Endothelial cell of umbilical vein (primary cell): ENCODE measurements around the gene OGFRL1. TPM values are rescaled to one million over a fixed set of nuclear protein-coding genes. Genes with fewer than 3 reads are reported as not detected.

Experiments used
- BruUV-seq: library from RNA; stranded (reverse); fragments of 400-500 nt; replicated peaks from 2 replicates; lab custom pipeline; 2021; lab: Mats Ljungman, UMichigan
- CTCF ChIA-PET: fragments of 300-600, 350-600 bp; sonication (Branson Sonifier 250); formaldehyde crosslinking; loops from one replicate; lab custom pipeline; 2021; ENCODE audit warnings: antibody characterized with exemption, inconsistent platforms; lab: Charles Lee
- POLR2A ChIA-PET: fragments of 300-600, 350-600 bp; sonication (Branson Sonifier 250); formaldehyde crosslinking; loops from one replicate; lab custom pipeline; 2021; ENCODE audit warnings: antibody characterized with exemption, inconsistent platforms; lab: Charles Lee
- DNase-seq: peaks from one replicate; pipeline ENCODE4 v3.0.0-alpha.2; 2011; ENCODE audit warnings: low read depth, low spot score
- FAIRE-seq: peaks from 2 replicates; lab custom pipeline; 2011; peaks lifted over from hg19 to GRCh38; lab: Jason Lieb, UNC
- H2AFZ ChIP-seq: 2 replicates; pipeline ENCODE4 v1.6.0; 2012; ENCODE audit warnings: low read depth, low read length, control low read depth, inconsistent platforms
- H3K27ac ChIP-seq: 2 replicates; pipeline ENCODE4 v1.5.1; 2011; ENCODE audit warnings: low read depth, mild to moderate bottlenecking, control low read depth, low read length, moderate library complexity; ENCODE audit not compliant: insufficient read depth
- H3K27me3 ChIP-seq, 2 experiments: 2 replicates each; pipeline versions ENCODE4 v1.6.0 to v1.6.1; 2011; ENCODE audit warnings: low read length in 2 of 2, mixed read lengths in 1 of 2; ENCODE audit not compliant: control insufficient read depth in 2 of 2, insufficient read depth in 2 of 2
- H3K36me3 ChIP-seq, 2 experiments: 2 replicates in 1 of 2; 3 replicates in 1 of 2; pipeline ENCODE4 v1.5.1; 2011; ENCODE audit warnings: low read length in 2 of 2, mild to moderate bottlenecking in 1 of 2, moderate library complexity in 1 of 2; ENCODE audit not compliant: control insufficient read depth in 2 of 2, insufficient read depth in 2 of 2; ENCODE audit errors: extremely low read depth in 1 of 2
- H3K4me1 ChIP-seq: 3 replicates; pipeline ENCODE4 v1.5.1; 2011; ENCODE audit warnings: mild to moderate bottlenecking, low read length; ENCODE audit not compliant: control insufficient read depth, insufficient read depth; ENCODE audit errors: extremely low read depth
- H3K4me2 ChIP-seq: 2 replicates; pipeline ENCODE4 v1.6.1; 2011; ENCODE audit warnings: low read length, control low read depth, mixed read lengths; ENCODE audit not compliant: insufficient read depth
- H3K4me3 ChIP-seq, 3 experiments: fragments of 200-600 bp in 1 of 3; sonication (generic), shearing (Covaris generic) in 1 of 3; replicated peaks in 1 of 3; 2 replicates each; pipeline ENCODE4 v1.5.1; 2011 to 2016; ENCODE audit warnings: control low read depth in 3 of 3, low read length in 3 of 3, mild to moderate bottlenecking in 2 of 3, inconsistent platforms in 1 of 3, low read depth in 1 of 3, moderate library complexity in 1 of 3; ENCODE audit not compliant: insufficient read depth in 1 of 3
- H3K79me2 ChIP-seq: 2 replicates; pipeline ENCODE4 v1.6.0; 2012; ENCODE audit warnings: low read length, inconsistent platforms; ENCODE audit not compliant: control insufficient read depth, insufficient read depth
- H3K9ac ChIP-seq: replicated peaks from 2 replicates; pipeline ENCODE3; 2011; ENCODE audit warnings: low read length, control low read depth; ENCODE audit not compliant: insufficient read depth; ENCODE audit errors: extremely low read depth
- H3K9me1 ChIP-seq: replicated peaks from 3 replicates; pipeline ENCODE4 v1.6.0; 2011; ENCODE audit warnings: mild to moderate bottlenecking, low read length; ENCODE audit not compliant: control insufficient read depth, insufficient read depth; ENCODE audit errors: extremely low read depth
- H3K9me3 ChIP-seq: replicated peaks from 2 replicates; pipeline ENCODE4 v1.5.1; 2012; ENCODE audit warnings: low read length, inconsistent platforms; ENCODE audit not compliant: control insufficient read depth, insufficient read depth
- H4K20me1 ChIP-seq: replicated peaks from 2 replicates; pipeline ENCODE3; 2011; ENCODE audit warnings: mild to moderate bottlenecking, low read length; ENCODE audit not compliant: control insufficient read depth, insufficient read depth; ENCODE audit errors: extremely low read depth
- CTCF ChIP-seq, 2 donors: IDR thresholded peaks; 1 replicate in 1 of 2; 2 replicates in 1 of 2; pipeline ENCODE4 v1.5.1; 2011; ENCODE audit warnings: low read length in 2 of 2, mild to moderate bottlenecking in 2 of 2, moderate library complexity in 2 of 2, control low read depth in 1 of 2, inconsistent platforms in 1 of 2, low read depth in 1 of 2; ENCODE audit not compliant: insufficient read depth in 1 of 2; ENCODE audit errors: extremely low read depth in 1 of 2
- EZH2 ChIP-seq: IDR thresholded peaks from 2 replicates; pipeline ENCODE4 v1.6.1; 2012; ENCODE audit warnings: borderline replicate concordance, low read depth, mild to moderate bottlenecking, moderate library complexity, low read length, inconsistent platforms; ENCODE audit not compliant: severe bottlenecking
- FOS ChIP-seq: IDR thresholded peaks from 2 replicates; pipeline ENCODE4 v1.6.1; 2011; ENCODE audit warnings: mild to moderate bottlenecking, low read length, moderate library complexity, borderline replicate concordance; ENCODE audit not compliant: insufficient read depth
- JUN ChIP-seq: IDR thresholded peaks from 2 replicates; pipeline ENCODE4 v1.6.1; 2011; ENCODE audit warnings: borderline replicate concordance, low read depth; ENCODE audit not compliant: insufficient read length, insufficient read depth
- POLR2A ChIP-seq: IDR thresholded peaks from 2 replicates; pipeline ENCODE4 v1.6.1; 2012; ENCODE audit warnings: low read depth, mild to moderate bottlenecking, control low read depth, low read length
- POLR2AphosphoS5 ChIP-seq: IDR thresholded peaks from 2 replicates; pipeline ENCODE4 v1.6.1; 2012; ENCODE audit warnings: low read depth, mild to moderate bottlenecking, control low read depth, low read length, moderate library complexity; ENCODE audit not compliant: insufficient read depth
- dilution Hi-C: fragments of 300-500 bp; cut with MboI; formaldehyde crosslinking; loops from one replicate; pipeline ENCODE4 v1.15.0; 2019; ENCODE audit warnings: low sequenced_read_pairs; ENCODE audit not compliant: extremely low pct_ligation_motif_present
- intact Hi-C: fragments of 100-400 bp; cut with micrococcal nuclease; formaldehyde crosslinking; loops from one replicate; pipeline ENCODE4 v1.10.0; 2022
- polyA plus RNA-seq, 4 experiments: library from polyadenylated mRNA; depleted of rRNA in 3 of 4; stranded (reverse) in 3 of 4; unstranded in 1 of 4; fragments of >200 nt; gene quantifications; 2 replicates each; pipeline versions ENCODE4 v1.2.1 to v1.2.3, GENCODE V29; 2011 to 2012; ENCODE audit warnings: missing spikeins in 1 of 4
- total RNA-seq: library from RNA; stranded (reverse); gene quantifications from 2 replicates; pipeline ENCODE4 v1.2.3, GENCODE V29; 2021

Gene OGFRL1
- total and polyA plus RNA-seq, 2 donors (not counting 3 experiments of a cell fraction or from before 2014, with no cell fraction given) = 3.4 to 19.4 TPM

- TSS peak; percentile 5 for BruUV-seq
- DNase-seq = peak; percentile 56
- ChIA-PET CTCF (interaction anchor here (0.9 to 2.6 kb wide), 7 partner anchors 9 to 292 kb away, joined by 3 to 16 read pairs (median 5); partner anchors contain the start of gene OGFRL1), POLR2A (interaction anchor here (2.7 kb wide), 1 partner anchor 40 kb away, joined by 14 read pairs; the partner anchor contains the start of gene OGFRL1)
- Histone ChIP-seq H3K4me1 (peaks cover 53% of the 10 kb centered on the region), H3K27ac (peak overlapping the region; percentile 73), H2AFZ (peak overlapping the region; percentile 17), H3K4me2 (peak overlapping the region; percentile 54), H3K4me3 (no peak overlapping the region), H4K20me1 (no peaks in the 10 kb centered on the region), H3K36me3 (no peaks in the 10 kb centered on the region), H3K27me3 (no peaks in the 10 kb centered on the region), H3K9me1 (no peaks in the 10 kb centered on the region), H3K9ac (peak overlapping the region; percentile 24), H3K79me2 (no peaks in the 10 kb centered on the region), H3K9me3 (no peaks in the 10 kb centered on the region)
- TF ChIP-seq POLR2A (no peak), EZH2 (no peak), FOS (peak; percentile 67), CTCF (IDR thresholded peaks at IDR 0.05; ENCODE audit: extremely low read depth in 1 of 2, insufficient read depth in 1 of 2, low read depth in 1 of 2, low read length in 2 of 2) (no peak), POLR2AphosphoS5 (peak; percentile 34), JUN (no peak)
- FAIRE-seq = peak; percentile 83
- dilution Hi-C loops (no loop called here), intact Hi-C loops (loop anchor here (1.0 kb wide), 3 partner anchors 40 to 233 kb away; partner anchors contain the start of gene OGFRL1)
Observed at GRCh38 chr6:71248306-71248765, 40.3 kb upstream of the OGFRL1 start.
